ENCODE results near the gene TREH. TPM values are rescaled to one million over a fixed set of nuclear protein-coding genes. Genes with fewer than 3 reads are reported as not detected.

The TREH gene
- total RNA-seq, 2 donors from 2014 or later = not detected

GRCh38 chr11:118656563-118657165 is 22.8 kb downstream of the TREH start:
- no peak for ATAC-seq
- intact Hi-C loops (cut with DNase I) = loop anchor here (5.0 to 10.0 kb wide), 2 partner anchors 49 to 62 kb away; partner anchors contain the start of gene PHLDB1 (in 1 of the 2)
- DNase-seq = no peak

GRCh38 chr11:118655486-118656190 is 23.8 kb downstream of the TREH start:
- ATAC-seq = no peak
- intact Hi-C loops (cut with DNase I) = loop anchor here (5.0 to 10.0 kb wide), 2 partner anchors 48 to 61 kb away; partner anchors contain the start of gene PHLDB1 (in 1 of the 2)
- no peak for DNase-seq

GRCh38 chr11:118653684-118654390 is 25.6 kb downstream of the TREH start:
- intact Hi-C loops (cut with DNase I) = loop anchor here in 1 of 2 donors (10.0 kb wide), 1 partner anchor 59 kb away; no protein-coding TSS in a partner anchor
- no peak for DNase-seq
- no peak for ATAC-seq

GRCh38 chr11:118652681-118653181 is 26.7 kb downstream of the TREH start:
- ATAC-seq (peak in 1 of 2 donors; percentile 4), DNase-seq (no peak)
- intact Hi-C loops (cut with DNase I) = loop anchor here in 1 of 2 donors (10.0 kb wide), 1 partner anchor 58 kb away; no protein-coding TSS in a partner anchor

GRCh38 chr11:118651820-118652219 is 27.6 kb downstream of the TREH start:
- no peak for DNase-seq
- ATAC-seq = no peak
- intact Hi-C loops (cut with DNase I) = loop anchor here in 1 of 2 donors (10.0 kb wide), 1 partner anchor 57 kb away; no protein-coding TSS in a partner anchor

- DNase-seq (peak; percentile 12), ATAC-seq (no peak)
- intact Hi-C loops (cut with DNase I) = loop anchor here in 1 of 2 donors (10.0 kb wide), 1 partner anchor 56 kb away; no protein-coding TSS in a partner anchor
Measured at GRCh38 chr11:118650366-118650765, 29.1 kb downstream of the TREH start.

GRCh38 chr11:118649941-118650340 is 29.5 kb downstream of the TREH start:
- intact Hi-C loops (cut with DNase I) = loop anchor here in 1 of 2 donors (10.0 kb wide), 1 partner anchor 55 kb away; no protein-coding TSS in a partner anchor
- DNase-seq (peak; percentile 15), ATAC-seq (no peak)

- no peak for ATAC-seq
- intact Hi-C loops (cut with DNase I) = no loop called here
- peak; percentile 12 for DNase-seq
Measured at GRCh38 chr11:118648291-118648690, 31.2 kb downstream of the TREH start.

GRCh38 chr11:118646393-118646792 is 33.1 kb downstream of the TREH start:
- ATAC-seq (peak in 1 of 2 donors; percentile 51), DNase-seq (peak; percentile 7)
- intact Hi-C loops (cut with DNase I) = no loop called here

- intact Hi-C loops (cut with DNase I) = no loop called here
- DNase-seq (peak; percentile 31), ATAC-seq (no peak)
Measured at GRCh38 chr11:118645066-118645715, 34.3 kb downstream of the TREH start.

- ATAC-seq = no peak
- DNase-seq = no peak
- intact Hi-C loops (cut with DNase I) = no loop called here
Measured at GRCh38 chr11:118644496-118644895, 35.0 kb downstream of the TREH start.

- no peak for ATAC-seq
- DNase-seq = no peak
Measured at GRCh38 chr11:118643995-118644345, 35.5 kb downstream of the TREH start.

GRCh38 chr11:118643142-118643994 is 36.1 kb downstream of the TREH start:
- intact Hi-C loops (cut with DNase I) = no loop called here
- no peak for ATAC-seq

More at GRCh38 chr11:118643995-118644345, 35.5 kb downstream of the TREH start:
- intact Hi-C loops (cut with DNase I) = no loop called here

GRCh38 chr11:118641397-118642019 is 37.9 kb downstream of the TREH start:
- no peak for DNase-seq
- intact Hi-C loops (cut with DNase I) = no loop called here
- ATAC-seq = no peak

More at GRCh38 chr11:118643142-118643994, 36.1 kb downstream of the TREH start:
- DNase-seq = no peak

GRCh38 chr11:118640332-118641154 is 38.9 kb downstream of the TREH start:
- intact Hi-C loops (cut with DNase I) = no loop called here
- ATAC-seq (no peak), DNase-seq (no peak)

- intact Hi-C loops (cut with DNase I) = no loop called here
- DNase-seq = no peak
- ATAC-seq = peak; percentile 47 to 60
Measured at GRCh38 chr11:118639899-118640298, 39.6 kb downstream of the TREH start.

GRCh38 chr11:118638726-118639125 is 40.7 kb downstream of the TREH start:
- no peak for DNase-seq
- no peak for ATAC-seq
- intact Hi-C loops (cut with DNase I) = no loop called here

Data from left cardiac atrium (tissue), 4 donors.